Prostate gland (tissue), 2 donors: ENCODE data around the gene FAM162A. TPM values are rescaled to one million over a fixed set of nuclear protein-coding genes. Genes with fewer than 3 reads are reported as not detected.

ENCODE experiments used
- DNase-seq: peaks from one replicate; pipeline ENCODE4 v3.0.0-alpha.2; 2019; ENCODE audit warnings: low spot score
- H3K27ac ChIP-seq, 2 donors: fragments of 200-600 bp; sonication (generic); 2 replicates each; pipeline ENCODE4 v1.5.1; 2017 to 2019
- H3K27me3 ChIP-seq: fragments of 200-600 bp; sonication (generic); replicated peaks from 2 replicates; pipeline ENCODE4 v1.5.1; 2019; ENCODE audit not compliant: insufficient read depth
- H3K36me3 ChIP-seq, 2 donors: fragments of 200-600 bp; sonication (generic); 1 replicate in 1 of 2; 2 replicates in 1 of 2; pipeline versions ENCODE4 v1.5.1 to v1.8.1; 2017 to 2019
- H3K4me1 ChIP-seq: fragments of 200-600 bp; sonication (generic); replicated peaks from 2 replicates; pipeline ENCODE4 v1.5.1; 2019
- H3K4me3 ChIP-seq, 2 donors: fragments of 200-600 bp; sonication (generic); 2 replicates each; pipeline ENCODE4 v1.5.1; 2017 to 2019
- H3K9me3 ChIP-seq: fragments of 200-600 bp; sonication (generic); 2 replicates; pipeline ENCODE4 v1.5.1; 2017
- CTCF ChIP-seq, 4 experiments: fragments of 200-600 bp in 2 of 4; fragments of 450-650 bp in 2 of 4; sonication (generic) in 2 of 4; IDR thresholded peaks; 1 replicate in 3 of 4; 2 replicates in 1 of 4; pipeline ENCODE4 v1.5.1; 2016 to 2019; ENCODE audit warnings: antibody characterized with exemption in 4 of 4, mild to moderate bottlenecking in 2 of 4, moderate library complexity in 2 of 4
- POLR2A ChIP-seq: fragments of 450-650 bp; IDR thresholded peaks from one replicate; pipeline ENCODE4 v1.6.1; 2016; ENCODE audit warnings: antibody characterized with exemption, mild to moderate bottlenecking
- POLR2AphosphoS5 ChIP-seq: sonication (generic); formaldehyde crosslinking; IDR thresholded peaks from one replicate; pipeline ENCODE4 v1.6.1; 2017; ENCODE audit warnings: antibody characterized with exemption
- WGBS: methylation state at CpG from one replicate; pipeline ENCODE4 v1.1.5; 2018; 5-methylcytosine and 5-hydroxymethylcytosine counted together
- intact Hi-C: fragments of 100-400 bp; cut with DNase I; formaldehyde crosslinking; loops from one replicate; pipeline ENCODE4 v1.14.2; 2022
- total RNA-seq, 2 donors: library from RNA; depleted of rRNA; stranded (reverse); fragments of >200 nt; gene quantifications; one replicate each; pipeline ENCODE4 v1.1.0, GENCODE V29; 2016

The FAM162A gene
- total RNA-seq, 2 donors from 2014 or later, result 12.9 to 87.9 TPM

DNA sequence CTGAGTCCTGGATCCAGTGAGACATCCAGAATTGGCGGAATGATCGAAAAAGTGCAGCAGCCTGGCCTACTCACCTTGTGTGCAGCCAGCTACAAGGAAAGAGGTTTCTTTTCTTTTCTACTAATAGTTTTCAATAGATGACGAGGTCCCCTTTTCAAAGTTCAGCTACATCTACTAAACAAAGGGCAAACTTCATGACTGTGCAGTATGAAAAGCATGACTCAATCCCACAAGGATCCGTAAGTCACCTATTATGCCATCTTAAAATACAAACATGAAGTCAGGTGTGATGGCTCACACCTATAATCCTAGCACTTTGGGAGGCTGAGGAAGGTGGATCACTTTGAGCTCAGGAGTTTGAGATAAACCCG is 17.6 kb upstream of the FAM162A start:
- Histone ChIP-seq H3K36me3 (no peaks in the 10 kb centered on the region), H3K27ac (no peak overlapping the region)

DNA sequence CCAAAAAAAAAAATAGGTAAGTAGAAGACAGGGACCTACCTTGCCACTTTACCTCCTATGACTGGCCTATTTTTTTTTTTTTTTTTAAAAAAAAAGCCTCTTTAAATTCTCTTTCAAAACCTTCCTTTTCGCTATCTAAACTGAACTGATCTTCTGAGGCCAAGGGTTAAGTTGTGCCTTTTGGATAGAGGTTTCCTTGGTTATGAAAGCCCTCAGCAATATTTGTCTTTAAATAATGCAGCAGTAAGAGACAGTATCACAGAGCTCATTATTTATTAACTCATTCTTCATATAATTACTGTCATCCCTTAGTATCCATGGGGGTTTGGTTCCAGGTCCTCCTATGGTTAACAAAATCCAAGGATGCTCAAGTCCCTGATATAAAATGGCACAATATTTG is 9.9 kb upstream of the FAM162A start:
- H3K4me1 ChIP-seq, result no peaks in the 10 kb centered on the region
- DNase-seq, result no peak
- TF ChIP-seq POLR2A, result no peak
- no peak for TF ChIP-seq CTCF (IDR thresholded peaks at IDR 0.05)
- TF ChIP-seq POLR2AphosphoS5, result no peak
- H3K27ac ChIP-seq, result no peak overlapping the region
- intact Hi-C loops, result no loop called here
- H3K36me3 ChIP-seq, result no peaks in the 10 kb centered on the region
- no peaks in the 10 kb centered on the region for H3K27me3 ChIP-seq
- H3K9me3 ChIP-seq, result no peaks in the 10 kb centered on the region
- no peak overlapping the region for H3K4me3 ChIP-seq
- 94% methylated on average over 1 of the region's 1 CpG for WGBS

More for the DNA sequence above, 17.6 kb upstream of the FAM162A start:
- 93% methylated on average over 5 of the region's 5 CpGs for WGBS
- DNase-seq, result no peak
- Histone ChIP-seq H3K9me3 (no peaks in the 10 kb centered on the region), H3K4me3 (no peak overlapping the region), H3K27me3 (no peaks in the 10 kb centered on the region), H3K4me1 (no peaks in the 10 kb centered on the region)
- no peak for TF ChIP-seq POLR2AphosphoS5
- TF ChIP-seq POLR2A, result no peak
- no peak for TF ChIP-seq CTCF (IDR thresholded peaks at IDR 0.05)
- intact Hi-C loops, result no loop called here

- no peaks in the 10 kb centered on the region for H3K36me3 ChIP-seq
- H3K27me3 ChIP-seq, result no peaks in the 10 kb centered on the region
- no peak overlapping the region for H3K27ac ChIP-seq
- H3K9me3 ChIP-seq, result no peaks in the 10 kb centered on the region
- H3K4me3 ChIP-seq, result no peak overlapping the region
- no peaks in the 10 kb centered on the region for H3K4me1 ChIP-seq
- TF ChIP-seq CTCF (IDR thresholded peaks at IDR 0.05) (no peak), POLR2AphosphoS5 (no peak), POLR2A (no peak)
- no peak for DNase-seq
- WGBS, result 76% methylated on average over 4 of the region's 4 CpGs
- intact Hi-C loops, result no loop called here
Observed at GRCh38 chr3:122377975-122378374, 6.0 kb upstream of the FAM162A start.

DNA sequence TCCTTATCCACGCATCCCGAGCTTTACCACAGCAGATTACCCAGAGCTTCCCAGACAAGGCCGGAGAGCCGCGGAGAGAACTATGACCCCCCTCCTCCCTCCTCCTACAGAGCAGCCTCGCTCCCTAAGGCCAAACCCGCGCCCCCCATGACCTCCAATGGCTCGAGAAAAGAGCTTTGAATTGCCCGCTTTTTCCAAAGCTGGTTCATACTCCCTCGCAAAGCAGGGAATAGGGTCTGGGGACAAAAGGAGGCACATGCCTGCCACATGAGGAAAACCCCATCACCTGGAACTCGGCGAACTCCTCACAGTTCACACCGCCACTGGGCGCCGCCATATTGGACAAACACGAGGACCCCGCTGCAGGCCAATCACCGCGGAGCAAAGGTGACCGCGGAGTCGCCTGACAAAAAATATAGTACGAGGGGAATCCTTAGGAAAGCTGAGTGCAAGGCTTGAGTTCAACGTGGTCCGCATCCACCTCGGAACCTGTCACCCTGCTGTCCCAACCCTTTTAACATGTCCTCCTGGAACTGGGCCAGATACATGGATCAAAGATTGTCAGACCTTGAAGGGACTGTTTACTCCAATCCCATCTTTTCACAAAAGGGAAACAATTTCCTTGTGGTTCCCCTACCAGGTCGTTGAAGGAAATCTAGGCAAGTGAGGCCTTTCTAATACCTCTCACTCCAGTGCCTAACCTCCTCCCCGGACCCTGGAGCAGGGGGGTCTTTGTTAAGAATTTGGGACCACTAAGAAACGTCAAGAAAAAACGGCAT is 905 bp upstream of the FAM162A start, which contains the start of gene MIX23:
MIX23 (minus strand) TSS at position 344 of the 779 bp plus-strand sequence; CDS start at position 337, 7 bp downstream.
- peaks cover 5% of the 10 kb centered on the region for H3K4me1 ChIP-seq
- WGBS, result under 1% methylated on average over 31 of the region's 31 CpGs
- H3K36me3 ChIP-seq, result no peaks in the 10 kb centered on the region
- peak within 1 kb of the TSS; percentile 64 to 69 for H3K4me3 ChIP-seq
- no peaks in the 10 kb centered on the region for H3K9me3 ChIP-seq
- no peaks in the 10 kb centered on the region for H3K27me3 ChIP-seq
- peak; percentile 82 for TF ChIP-seq POLR2AphosphoS5
- peak; percentile 37 for TF ChIP-seq POLR2A
- TF ChIP-seq CTCF (IDR thresholded peaks at IDR 0.05), result peak in 1 of 4 experiments; percentile 8
- DNase-seq, result peak; percentile 80
- intact Hi-C loops, result no loop called here
- peak within 1 kb of the TSS; percentile 84 to 89 for H3K27ac ChIP-seq

GRCh38 chr3:122387709-122388108 is 3.7 kb downstream of the FAM162A start:
- TF ChIP-seq POLR2AphosphoS5, result no peak
- no peak for TF ChIP-seq CTCF (IDR thresholded peaks at IDR 0.05)
- TF ChIP-seq POLR2A, result no peak
- WGBS, result 88% methylated on average over 3 of the region's 3 CpGs
- Histone ChIP-seq H3K9me3 (no peaks in the 10 kb centered on the region), H3K4me3 (no peak overlapping the region), H3K27me3 (no peaks in the 10 kb centered on the region), H3K36me3 (no peaks in the 10 kb centered on the region), H3K27ac (no peak overlapping the region), H3K4me1 (peaks cover 5% of the 10 kb centered on the region)
- no peak for DNase-seq
- intact Hi-C loops, result no loop called here
